Measurements from ENCODE around the gene SPCS2.

- no peak for TF ChIP-seq CTCF (IDR thresholded peaks at IDR 0.05)
- no peak for TF ChIP-seq GRHL2 (CRISPR knock-in tag; IDR thresholded peaks at IDR 0.05; ENCODE audit: insufficient replicate concordance, severe bottlenecking)
- no peak for TF ChIP-seq ZNF263 (CRISPR knock-in tag; IDR thresholded peaks at IDR 0.05; ENCODE audit: low read depth)
- TF ChIP-seq ZNF317 (CRISPR knock-in tag; IDR thresholded peaks at IDR 0.05; ENCODE audit: borderline replicate concordance, low read depth) = no peak
- TF ChIP-seq NFATC4 (CRISPR knock-in tag; IDR thresholded peaks at IDR 0.05) = no peak
- no peak for TF ChIP-seq CBFB (CRISPR knock-in tag; IDR thresholded peaks at IDR 0.05; ENCODE audit: low read depth)
- TF ChIP-seq ZNF219 (CRISPR knock-in tag; IDR thresholded peaks at IDR 0.05; ENCODE audit: borderline replicate concordance) = no peak
- no peak for TF ChIP-seq USF2 (CRISPR knock-in tag; IDR thresholded peaks at IDR 0.05)
- TF ChIP-seq ZBTB21 (CRISPR knock-in tag; IDR thresholded peaks at IDR 0.05; ENCODE audit: borderline replicate concordance) = no peak
- TF ChIP-seq NFYB (CRISPR knock-in tag; conservative IDR thresholded peaks at IDR 0.05; ENCODE audit: low read depth) = no peak
- no peak for TF ChIP-seq ATF6 (CRISPR knock-in tag; IDR thresholded peaks at IDR 0.05)
- TF ChIP-seq SMAD3 (CRISPR knock-in tag; IDR thresholded peaks at IDR 0.05; ENCODE audit: borderline replicate concordance) = no peak
- no peak for TF ChIP-seq CREB1 (CRISPR knock-in tag; IDR thresholded peaks at IDR 0.05)
Measured at GRCh38 chr11:74966651-74967050, 17.6 kb downstream of the SPCS2 start.
